Measurements from ENCODE around the gene CELF5.
"Not testable (repeated sequence)": the region's sequence is repeated elsewhere in the genome, so short reads cannot be mapped to it uniquely, and the experiment has no call there.

DNA sequence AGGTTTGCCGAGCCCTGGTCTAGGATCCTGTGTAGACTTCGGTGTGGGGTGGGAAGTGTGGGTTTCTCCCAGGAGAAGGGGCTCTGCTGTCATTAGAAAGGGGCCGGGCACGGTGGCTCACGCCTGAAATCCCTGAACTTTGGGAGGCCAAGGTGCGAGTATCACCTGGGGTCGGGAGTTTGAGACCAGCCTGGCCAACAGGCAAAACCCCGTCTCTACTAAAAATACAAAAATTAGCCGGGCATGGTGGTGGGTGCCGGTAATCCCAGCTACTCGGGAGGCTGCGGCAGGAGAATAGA is 32.7 kb upstream of the CELF5 start:
- TF ChIP-seq EZH2 (IDR thresholded peaks at IDR 0.05; ENCODE audit: low read depth): not testable (repeated sequence)
- TF ChIP-seq, protein P1, sequence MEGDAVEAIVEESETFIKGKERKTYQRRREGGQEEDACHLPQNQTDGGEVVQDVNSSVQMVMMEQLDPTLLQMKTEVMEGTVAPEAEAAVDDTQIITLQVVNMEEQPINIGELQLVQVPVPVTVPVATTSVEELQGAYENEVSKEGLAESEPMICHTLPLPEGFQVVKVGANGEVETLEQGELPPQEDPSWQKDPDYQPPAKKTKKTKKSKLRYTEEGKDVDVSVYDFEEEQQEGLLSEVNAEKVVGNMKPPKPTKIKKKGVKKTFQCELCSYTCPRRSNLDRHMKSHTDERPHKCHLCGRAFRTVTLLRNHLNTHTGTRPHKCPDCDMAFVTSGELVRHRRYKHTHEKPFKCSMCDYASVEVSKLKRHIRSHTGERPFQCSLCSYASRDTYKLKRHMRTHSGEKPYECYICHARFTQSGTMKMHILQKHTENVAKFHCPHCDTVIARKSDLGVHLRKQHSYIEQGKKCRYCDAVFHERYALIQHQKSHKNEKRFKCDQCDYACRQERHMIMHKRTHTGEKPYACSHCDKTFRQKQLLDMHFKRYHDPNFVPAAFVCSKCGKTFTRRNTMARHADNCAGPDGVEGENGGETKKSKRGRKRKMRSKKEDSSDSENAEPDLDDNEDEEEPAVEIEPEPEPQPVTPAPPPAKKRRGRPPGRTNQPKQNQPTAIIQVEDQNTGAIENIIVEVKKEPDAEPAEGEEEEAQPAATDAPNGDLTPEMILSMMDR (conservative IDR thresholded peaks at IDR 0.05): not testable (repeated sequence)

Data from PC-9 (cell line).